8988T (cell line): ENCODE data around the gene FBH1.
"Not testable (repeated sequence)": the region's sequence is repeated elsewhere in the genome, so short reads cannot be mapped to it uniquely, and the experiment has no call there.

ENCODE experiments used
- DNase-seq: peaks from one replicate; pipeline ENCODE4 v3.0.0; 2011

The FBH1 gene

GRCh38 chr10:5942474-5942873 lies 52.4 kb downstream of the FBH1 start:
- DNase-seq: no peak

- no peak for DNase-seq
Measured at GRCh38 chr10:5943536-5943935, 53.5 kb downstream of the FBH1 start.

GRCh38 chr10:5944389-5945189 lies 54.5 kb downstream of the FBH1 start:
- DNase-seq: no peak

GRCh38 chr10:5945190-5945509 lies 55.1 kb downstream of the FBH1 start:
- no peak for DNase-seq

- DNase-seq: no peak
Measured at GRCh38 chr10:5945561-5946418, 55.7 kb downstream of the FBH1 start.

- DNase-seq: not testable (repeated sequence)
Measured at GRCh38 chr10:5946419-5946775, 56.4 kb downstream of the FBH1 start.

GRCh38 chr10:5946786-5947185 lies 56.7 kb downstream of the FBH1 start:
- no peak for DNase-seq

- no peak for DNase-seq
Measured at GRCh38 chr10:5947471-5948207, 57.6 kb downstream of the FBH1 start.

- DNase-seq: no peak
Measured at GRCh38 chr10:5948208-5948585, 58.2 kb downstream of the FBH1 start.

- DNase-seq: peak; percentile 65
Measured at GRCh38 chr10:5949009-5949759, 59.1 kb downstream of the FBH1 start.

GRCh38 chr10:5951167-5951711 lies 61.2 kb downstream of the FBH1 start:
- no peak for DNase-seq

- no peak for DNase-seq
Measured at GRCh38 chr10:5951721-5952407, 61.8 kb downstream of the FBH1 start.

- no peak for DNase-seq
Measured at GRCh38 chr10:5952731-5953385, 62.8 kb downstream of the FBH1 start.

- DNase-seq: no peak
Measured at GRCh38 chr10:5953676-5954075, 63.6 kb downstream of the FBH1 start.

- DNase-seq: no peak
Measured at GRCh38 chr10:5956146-5956936, 66.3 kb downstream of the FBH1 start.

GRCh38 chr10:5958077-5958476 lies 68.0 kb downstream of the FBH1 start:
- DNase-seq: no peak

GRCh38 chr10:5958675-5959074 lies 68.6 kb downstream of the FBH1 start:
- no peak for DNase-seq

- no peak for DNase-seq
Measured at GRCh38 chr10:5959142-5959541, 69.1 kb downstream of the FBH1 start.

- DNase-seq: no peak
Measured at GRCh38 chr10:5959581-5960069, 69.6 kb downstream of the FBH1 start.
